ENCODE results near the gene COX8A. TPM values are rescaled to one million over a fixed set of nuclear protein-coding genes. Genes with fewer than 3 reads are reported as not detected.

Gene COX8A
- total and polyA plus RNA-seq, 9 of the 15 experiments (the other 6 are each of a cell fraction or from before 2014, with no cell fraction given): 274 to 1,206 (median 526) TPM

DNA sequence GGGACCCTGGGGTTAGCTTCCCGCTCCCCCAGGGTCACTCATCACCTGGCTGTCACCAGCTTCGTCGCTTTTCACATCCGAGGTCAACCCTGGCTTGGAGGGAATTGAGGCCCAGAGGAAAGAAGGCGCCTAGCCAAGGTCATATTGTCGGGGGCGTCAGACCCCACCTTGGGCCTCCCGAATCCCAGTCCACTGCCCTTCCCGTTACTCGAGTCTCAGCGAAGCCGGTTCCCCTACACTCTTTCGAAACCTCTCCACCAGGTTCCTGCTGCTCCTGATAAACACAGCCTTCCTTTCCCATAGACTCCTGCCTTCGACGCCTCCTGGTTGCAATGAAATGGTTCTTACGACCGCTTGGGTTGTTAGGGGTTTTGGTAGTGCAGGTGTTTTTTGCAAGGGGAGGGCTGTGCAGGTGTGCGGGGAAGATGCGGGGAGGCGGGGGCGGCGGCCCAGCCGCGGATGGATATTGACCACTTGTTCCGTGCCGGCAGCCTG is 35.0 kb upstream of the COX8A start (continued):
- TF ChIP-seq AFF1 (IDR thresholded peaks at IDR 0.05; ENCODE audit: low read depth in 1 of 2, partially characterized antibody in 2 of 2) (no peak), RFX1 (IDR thresholded peaks at IDR 0.05) (no peak), PML (IDR thresholded peaks at IDR 0.05; ENCODE audit: low read length) (no peak), HDAC1 (IDR thresholded peaks at IDR 0.05) (peak in 1 of 2 experiments; percentile 42; a peak in 1 of 4 replicates), ZC3H11A (IDR thresholded peaks at IDR 0.05; ENCODE audit: low read depth, low read length) (no peak), GABPB1 (CRISPR knock-in tag; IDR thresholded peaks at IDR 0.05) (no peak), CTBP1 (IDR thresholded peaks at IDR 0.05; ENCODE audit: borderline replicate concordance) (peak; percentile 29; the same call in 1 of the 2 replicates), EGR1 (conservative IDR thresholded peaks at IDR 0.05) (peak; percentile 79), RHOXF2B (CRISPR knock-in tag; conservative IDR thresholded peaks at IDR 0.05) (no peak), CHD1 (IDR thresholded peaks at IDR 0.05; ENCODE audit: low read length) (peak; percentile 46), TEAD4 (IDR thresholded peaks at IDR 0.05; ENCODE audit: low read length) (no peak), TEAD4 (CRISPR knock-in tag; IDR thresholded peaks at IDR 0.05; ENCODE audit: borderline replicate concordance) (no peak), RBBP5 (IDR thresholded peaks at IDR 0.05; ENCODE audit: borderline replicate concordance, insufficient read depth, low read length, poor library complexity, severe bottlenecking) (peak; percentile 59), ZKSCAN3 (CRISPR knock-in tag; IDR thresholded peaks at IDR 0.05) (no peak), FOXK2 (conservative IDR thresholded peaks at IDR 0.05 in 1 of 2, IDR thresholded peaks at IDR 0.05 in 1 of 2; ENCODE audit: low read depth in 2 of 2) (0 out of 4 replicates have a peak, but pooled peaks have one; percentile 13 to 44), OTX1 (CRISPR knock-in tag; IDR thresholded peaks at IDR 0.05) (no peak), MAFK (IDR thresholded peaks at IDR 0.05; ENCODE audit: low read length) (no peak), ZBED1 (IDR thresholded peaks at IDR 0.05) (no peak)

Data from K562 (cell line).